NB4 (cell line): Measurements from ENCODE around the gene ARL14EPL.

Source experiments
- CTCF ChIP-seq: IDR thresholded peaks from one replicate; pipeline ENCODE4 v1.5.1; 2012; ENCODE audit warnings: low read depth, low read length
- MAX ChIP-seq: IDR thresholded peaks from 2 replicates; pipeline ENCODE4 v1.6.1; 2011; ENCODE audit warnings: low read depth, low read length
- MYC ChIP-seq: IDR thresholded peaks from 2 replicates; pipeline ENCODE4 v1.6.1; 2011; ENCODE audit warnings: low read depth, low read length
- POLR2A ChIP-seq: IDR thresholded peaks from 2 replicates; pipeline ENCODE4 v1.6.1; 2011; ENCODE audit warnings: mild to moderate bottlenecking; ENCODE audit not compliant: insufficient read length; ENCODE audit errors: extremely low read depth

GRCh38 chr5:116023619-116024018, 8.7 kb upstream of the ARL14EPL start:
- no peak for TF ChIP-seq CTCF
- no peak for TF ChIP-seq POLR2A
- no peak for TF ChIP-seq MAX
- no peak for TF ChIP-seq MYC
